ENCODE results near the gene MAP1LC3B2.

DNA sequence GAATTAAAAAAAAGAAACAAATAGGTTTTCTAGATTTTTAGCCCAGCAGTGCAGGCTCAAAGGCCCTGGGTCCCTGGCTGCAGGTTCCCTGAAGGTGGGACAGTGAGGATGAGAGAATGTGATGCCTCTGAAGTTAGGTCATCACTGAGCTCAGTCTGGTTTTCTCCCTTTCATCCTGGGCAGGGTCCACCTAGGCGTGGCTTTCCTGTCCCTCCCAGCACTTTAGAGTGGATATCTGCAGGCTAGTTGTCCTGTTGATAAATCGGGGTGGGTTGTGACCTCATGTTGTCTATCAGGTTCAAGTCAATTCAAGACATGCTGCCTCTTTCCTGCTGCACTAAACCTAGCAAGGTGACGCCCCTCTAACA is 60.9 kb downstream of the MAP1LC3B2 start:
- TF ChIP-seq, protein P1, sequence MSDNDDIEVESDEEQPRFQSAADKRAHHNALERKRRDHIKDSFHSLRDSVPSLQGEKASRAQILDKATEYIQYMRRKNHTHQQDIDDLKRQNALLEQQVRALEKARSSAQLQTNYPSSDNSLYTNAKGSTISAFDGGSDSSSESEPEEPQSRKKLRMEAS (IDR thresholded peaks at IDR 0.05; ENCODE audit: low read depth, low read length), result no peak
- no peak for TF ChIP-seq CTCF (IDR thresholded peaks at IDR 0.05; ENCODE audit: low read depth, low read length)
- no peak for TF ChIP-seq POLR2A (IDR thresholded peaks at IDR 0.05; ENCODE audit: extremely low read depth, insufficient read length)
